Esophagus muscularis mucosa (tissue), 4 donors: Measurements from ENCODE around the gene BDKRB2.

Experiments used
- CTCF ChIP-seq, 3 experiments: fragments of 200-600 bp in 2 of 3; fragments of 450-650 bp in 1 of 3; sonication (generic) in 2 of 3; IDR thresholded peaks; one replicate each; pipeline ENCODE4 v1.5.1; 2017 to 2019; ENCODE audit warnings: antibody characterized with exemption in 3 of 3, mild to moderate bottlenecking in 2 of 3, moderate library complexity in 1 of 3
- EP300 ChIP-seq: sonication (generic); formaldehyde crosslinking; IDR thresholded peaks from one replicate; pipeline ENCODE4 v1.6.1; 2017; ENCODE audit warnings: antibody characterized with exemption
- POLR2A ChIP-seq: fragments of 450-650 bp; IDR thresholded peaks from one replicate; pipeline ENCODE4 v1.6.1; 2017; ENCODE audit warnings: antibody characterized with exemption, moderate library complexity, mild to moderate bottlenecking, low read depth
- POLR2AphosphoS5 ChIP-seq, 2 donors: sonication (generic); formaldehyde crosslinking; IDR thresholded peaks; one replicate each; pipeline ENCODE4 v1.6.1; 2017; ENCODE audit warnings: antibody characterized with exemption in 2 of 2

- TF ChIP-seq POLR2A (no peak), CTCF (IDR thresholded peaks at IDR 0.05) (no peak), EP300 (no peak), POLR2AphosphoS5 (IDR thresholded peaks at IDR 0.05) (no peak)
These were observed 42.4 kb upstream of the BDKRB2 start for GRCh38 chr14:96162265-96162664.
